Renal cortex interstitium (tissue), 11 donors: ENCODE results near the gene SRCIN1. TPM values are rescaled to one million over a fixed set of nuclear protein-coding genes. Genes with fewer than 3 reads are reported as not detected.

Experiments used
- DNase-seq, 11 donors: peaks; one replicate each; pipeline ENCODE4 v3.0.0-alpha.2; 2013; ENCODE audit warnings: low read depth in 9 of 11, low spot score in 4 of 11; ENCODE audit errors: extremely low read depth in 1 of 11
- polyA plus RNA-seq, 3 donors: library from polyadenylated mRNA; unstranded; fragments of 120-200 nt; gene quantifications; one replicate each; pipeline ENCODE4 v1.2.1, GENCODE V29; 2013; ENCODE audit not compliant: insufficient read length in 3 of 3

The SRCIN1 gene
- polyA plus RNA-seq, 3 donors: 3.0 to 6.9 (median 5.3) TPM

- DNase-seq: peak; percentile 68 to 86 (median 79)
These were observed 47.7 kb downstream of the SRCIN1 start for GRCh38 chr17:38557836-38558727.

GRCh38 chr17:38557396-38557795 is 48.4 kb downstream of the SRCIN1 start:
- no peak for DNase-seq

- DNase-seq: no peak
These were observed 49.5 kb downstream of the SRCIN1 start for GRCh38 chr17:38556239-38556638.

GRCh38 chr17:38554430-38555350 is 51.1 kb downstream of the SRCIN1 start:
- DNase-seq: no peak

DNA sequence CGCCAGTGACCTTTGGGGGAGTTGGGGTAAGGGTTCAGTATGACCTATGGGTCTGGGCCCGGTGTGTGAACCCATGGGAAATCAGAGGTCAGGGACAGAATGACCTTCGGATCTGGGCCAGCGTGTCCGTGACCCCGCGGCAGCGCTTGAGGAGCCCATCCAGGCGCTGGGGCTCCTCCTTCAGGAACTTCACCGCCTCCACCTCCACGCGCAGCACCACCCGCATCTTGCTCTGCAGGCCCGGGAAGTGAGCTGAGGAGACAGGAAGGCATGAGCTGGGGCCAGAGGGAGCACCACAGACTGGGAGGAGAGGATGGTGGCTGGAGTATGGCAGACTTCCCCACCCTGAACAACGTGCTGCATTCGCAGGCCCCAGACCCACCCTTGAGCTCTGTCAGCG is 53.4 kb downstream of the SRCIN1 start:
- no peak for DNase-seq

GRCh38 chr17:38551121-38551520 is 54.6 kb downstream of the SRCIN1 start:
- DNase-seq: no peak

- no peak for DNase-seq
These were observed 55.1 kb downstream of the SRCIN1 start for GRCh38 chr17:38550661-38551060.

GRCh38 chr17:38549285-38549684 is 56.5 kb downstream of the SRCIN1 start:
- DNase-seq: no peak

- DNase-seq: no peak
These were observed 58.3 kb downstream of the SRCIN1 start for GRCh38 chr17:38547444-38547843.

DNA sequence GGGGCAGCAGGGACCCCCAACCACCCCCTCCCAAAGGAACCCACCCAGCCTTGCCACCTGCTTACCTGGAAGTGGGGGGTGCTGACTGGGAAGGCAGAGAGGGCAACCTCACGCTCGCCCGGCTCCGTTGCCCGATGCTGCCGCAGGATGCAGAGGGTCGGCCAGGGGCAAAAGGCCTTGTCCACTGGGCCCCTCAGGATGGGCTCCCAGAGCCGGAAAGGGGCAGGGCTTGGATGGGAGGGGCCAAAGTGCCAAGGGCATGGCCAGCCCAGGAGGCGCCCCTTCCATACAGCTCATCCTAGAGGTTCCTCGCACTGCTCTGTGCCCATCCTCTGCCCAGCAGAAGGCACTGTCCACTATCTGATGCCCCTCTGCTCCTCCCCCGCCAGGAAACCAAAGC is 59.4 kb downstream of the SRCIN1 start:
- no peak for DNase-seq

DNA sequence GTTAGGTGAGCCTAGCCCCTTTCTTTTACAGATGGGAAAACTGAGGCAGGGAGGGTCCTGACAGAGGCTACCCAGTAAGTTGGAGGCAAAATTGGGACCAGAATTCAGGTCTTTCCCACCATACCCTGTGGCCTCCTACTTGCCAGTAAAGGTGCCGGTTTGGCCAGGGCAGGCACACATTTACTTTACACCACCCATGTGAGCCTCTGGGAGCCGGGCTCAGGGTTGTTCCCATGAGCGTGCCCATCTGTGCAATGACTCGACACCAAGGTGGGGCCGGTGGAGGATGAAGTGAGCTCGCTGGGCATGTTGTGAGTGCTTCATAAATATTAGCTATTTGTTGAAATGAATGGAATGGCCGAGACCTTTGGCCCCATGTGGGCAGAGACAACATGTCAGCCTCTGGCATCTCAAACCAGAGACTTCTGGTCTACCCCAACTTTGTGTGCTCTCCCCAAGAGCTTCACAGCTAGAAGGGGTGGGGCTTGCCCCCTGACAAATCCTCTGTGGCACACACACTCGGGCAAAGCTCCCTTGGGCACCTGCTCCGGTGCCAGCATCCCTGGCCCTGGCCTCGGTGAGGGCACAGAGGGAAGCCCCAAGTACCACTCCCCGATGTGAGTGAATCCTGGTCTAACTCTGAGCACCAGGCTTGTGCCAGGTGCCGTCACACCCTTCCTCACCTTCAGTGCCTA is 60.1 kb downstream of the SRCIN1 start:
- no peak for DNase-seq

DNA sequence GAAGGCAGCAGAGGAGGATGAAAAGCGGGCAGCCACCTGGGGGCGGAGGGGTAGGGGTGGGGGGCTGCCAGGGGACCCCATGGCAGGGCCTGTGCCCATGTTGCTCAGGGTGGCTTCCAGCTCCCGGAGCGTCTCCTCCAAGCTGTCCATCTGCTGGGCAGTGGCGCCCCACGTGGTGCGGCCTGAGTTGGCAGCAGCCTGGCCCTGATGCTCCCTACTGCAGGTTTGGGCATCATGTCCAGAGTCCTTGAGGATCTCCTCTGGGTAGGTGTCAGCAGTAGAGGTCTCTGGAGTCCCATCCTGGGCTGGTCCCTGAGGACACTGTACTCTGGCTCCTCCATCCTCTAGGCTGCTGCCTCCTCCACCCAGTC is 60.9 kb downstream of the SRCIN1 start:
- no peak for DNase-seq

GRCh38 chr17:38544175-38544838 is 61.4 kb downstream of the SRCIN1 start:
- no peak for DNase-seq

DNA sequence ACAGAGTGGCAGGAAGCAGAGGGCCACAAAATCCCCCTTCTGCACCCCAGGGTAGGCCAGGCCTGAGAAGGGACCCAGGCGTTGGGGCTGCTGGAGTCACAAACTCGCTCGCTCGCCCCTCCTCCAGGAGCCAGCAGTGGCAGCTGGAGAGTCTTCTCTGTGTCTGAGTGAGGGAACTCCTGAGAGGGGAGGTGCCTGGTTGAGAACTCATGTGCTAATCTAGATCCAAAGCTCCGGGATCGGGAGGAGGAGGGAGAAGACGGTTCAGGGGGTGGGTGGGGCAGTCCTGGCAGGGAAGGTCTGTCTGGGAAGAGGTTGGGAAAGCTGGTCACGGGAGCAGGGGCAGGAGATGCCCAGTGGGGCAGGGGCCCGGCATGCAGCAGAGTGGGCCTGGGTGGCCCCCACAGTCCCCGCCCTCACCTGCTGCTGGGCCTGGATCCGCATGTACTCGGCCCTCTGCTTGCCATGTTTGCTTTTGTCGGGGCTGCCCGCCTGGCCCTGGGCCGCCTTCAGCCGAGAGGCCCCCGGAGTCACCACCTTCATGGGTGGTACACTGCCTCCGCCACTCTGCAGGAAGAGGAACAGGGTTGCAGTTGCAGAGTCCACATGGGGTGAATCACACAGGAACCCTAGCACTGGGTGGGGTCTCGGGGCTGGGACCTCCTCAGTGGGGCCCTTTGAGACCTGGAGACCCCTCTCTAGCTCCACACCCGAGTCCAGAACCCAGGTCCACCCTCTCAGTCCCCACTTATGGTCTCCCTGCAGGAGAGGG is 62.2 kb downstream of the SRCIN1 start:
- DNase-seq: no peak

- no peak for DNase-seq
These were observed 63.5 kb downstream of the SRCIN1 start for GRCh38 chr17:38542286-38542685.

DNA sequence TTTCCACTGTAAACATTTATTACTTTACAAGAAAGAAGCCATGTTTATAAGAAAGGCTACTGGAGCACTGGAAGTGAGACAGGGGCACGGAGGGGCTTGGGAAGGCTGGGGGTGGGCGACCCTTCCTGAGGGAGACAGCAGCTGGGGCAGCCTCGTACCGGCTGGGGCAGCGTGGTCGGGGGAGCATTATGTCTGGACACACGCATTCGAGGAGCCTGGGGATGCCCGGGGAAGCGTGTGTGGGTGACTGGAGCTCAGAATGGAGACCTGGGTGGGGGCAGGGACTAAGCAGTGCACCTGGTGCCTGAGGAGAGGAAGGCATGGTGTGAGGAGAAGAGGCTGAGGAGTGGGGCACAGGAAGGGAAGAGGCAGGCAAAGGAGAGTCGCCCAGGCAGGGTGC is 64.5 kb downstream of the SRCIN1 start:
- DNase-seq: no peak

GRCh38 chr17:38540514-38541045 is 65.2 kb downstream of the SRCIN1 start:
- no peak for DNase-seq

DNA sequence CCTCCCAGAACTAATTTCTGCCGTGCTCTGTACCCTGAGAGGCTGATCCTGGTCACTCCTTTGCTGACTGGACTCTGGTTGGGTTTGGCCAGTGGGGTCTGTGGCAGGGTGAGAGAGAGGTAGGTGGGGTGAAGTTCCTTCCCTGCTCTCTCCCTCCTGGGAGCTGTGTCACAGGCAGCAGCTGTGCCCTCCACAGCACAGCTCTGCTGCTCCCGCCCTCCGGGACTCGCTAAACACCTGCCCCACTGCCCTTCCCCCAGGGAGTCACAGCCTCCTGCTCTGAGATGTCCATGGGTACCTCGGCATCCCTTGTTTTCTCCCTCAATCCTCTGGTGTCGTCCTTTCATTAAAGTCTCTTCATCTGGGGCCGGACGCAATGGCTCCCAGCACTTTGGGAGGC is 66.4 kb downstream of the SRCIN1 start:
- DNase-seq: no peak
